Measurements from ENCODE around the gene ZNF678.

Gene ZNF678

GRCh38 chr1:227654431-227654830, 91.1 kb downstream of the ZNF678 start:
- H3K9ac ChIP-seq (ENCODE audit: low read length): no peak overlapping the region
- H3K9me2 ChIP-seq (ENCODE audit: low read depth, low read length): no peaks in the 10 kb centered on the region
- TF ChIP-seq CTCF (IDR thresholded peaks at IDR 0.05; ENCODE audit: low read length) (no peak), EZH2 (IDR thresholded peaks at IDR 0.05; ENCODE audit: borderline replicate concordance, low read length) (no peak)
- no peak overlapping the region for H3K27ac ChIP-seq (ENCODE audit: low read depth, low read length, poor library complexity, severe bottlenecking)
- no peaks in the 10 kb centered on the region for H4K20me1 ChIP-seq (ENCODE audit: insufficient read depth, low read length)
- H3K36me3 ChIP-seq (ENCODE audit: insufficient read depth, low read length): peaks cover 36% of the 10 kb centered on the region
- H3K27me3 ChIP-seq (ENCODE audit: insufficient read depth, low read length): no peaks in the 10 kb centered on the region
- H3K4me2 ChIP-seq (ENCODE audit: low read length): no peak overlapping the region
- no peaks in the 10 kb centered on the region for H3K79me2 ChIP-seq (ENCODE audit: insufficient read depth, low read length)
- no peak overlapping the region for H3K4me3 ChIP-seq (ENCODE audit: low read depth, low read length, poor library complexity, severe bottlenecking)
- no peaks in the 10 kb centered on the region for H3K4me1 ChIP-seq (ENCODE audit: insufficient read depth, low read length, severe bottlenecking)
- H3K9me3 ChIP-seq (ENCODE audit: low read length): peaks cover 73% of the 10 kb centered on the region
- H2AFZ ChIP-seq (ENCODE audit: low read length): no peak overlapping the region
- H3F3A ChIP-seq (ENCODE audit: insufficient read depth, low read length): peaks cover 6% of the 10 kb centered on the region; the same call in 1 of the 2 replicates

GRCh38 chr1:227654858-227655752, 91.7 kb downstream of the ZNF678 start:
- Histone ChIP-seq H3K9ac (ENCODE audit: low read length) (no peak overlapping the region), H3K4me2 (ENCODE audit: low read length) (no peak overlapping the region), H3K9me2 (ENCODE audit: low read depth, low read length) (no peaks in the 10 kb centered on the region), H3K79me2 (ENCODE audit: insufficient read depth, low read length) (no peaks in the 10 kb centered on the region), H3K27me3 (ENCODE audit: insufficient read depth, low read length) (no peaks in the 10 kb centered on the region), H3F3A (ENCODE audit: insufficient read depth, low read length) (peaks cover 6% of the 10 kb centered on the region; the same call in 1 of the 2 replicates), H3K27ac (ENCODE audit: low read depth, low read length, poor library complexity, severe bottlenecking) (no peak overlapping the region), H3K36me3 (ENCODE audit: insufficient read depth, low read length) (peaks cover 35% of the 10 kb centered on the region), H2AFZ (ENCODE audit: low read length) (no peak overlapping the region), H3K9me3 (ENCODE audit: low read length) (peaks cover 77% of the 10 kb centered on the region), H3K4me3 (ENCODE audit: low read depth, low read length, poor library complexity, severe bottlenecking) (no peak overlapping the region), H3K4me1 (ENCODE audit: insufficient read depth, low read length, severe bottlenecking) (no peaks in the 10 kb centered on the region), H4K20me1 (ENCODE audit: insufficient read depth, low read length) (no peaks in the 10 kb centered on the region)
- TF ChIP-seq EZH2 (IDR thresholded peaks at IDR 0.05; ENCODE audit: borderline replicate concordance, low read length): no peak
- TF ChIP-seq CTCF (IDR thresholded peaks at IDR 0.05; ENCODE audit: low read length): no peak

GRCh38 chr1:227661495-227661894, 98.1 kb downstream of the ZNF678 start:
- Histone ChIP-seq H3K4me3 (ENCODE audit: low read depth, low read length, poor library complexity, severe bottlenecking) (no peak overlapping the region), H3K9me2 (ENCODE audit: low read depth, low read length) (no peaks in the 10 kb centered on the region), H3K4me2 (ENCODE audit: low read length) (no peak overlapping the region), H4K20me1 (ENCODE audit: insufficient read depth, low read length) (no peaks in the 10 kb centered on the region), H3K79me2 (ENCODE audit: insufficient read depth, low read length) (no peaks in the 10 kb centered on the region), H2AFZ (ENCODE audit: low read length) (no peak overlapping the region), H3K36me3 (ENCODE audit: insufficient read depth, low read length) (no peaks in the 10 kb centered on the region), H3K4me1 (ENCODE audit: insufficient read depth, low read length, severe bottlenecking) (no peaks in the 10 kb centered on the region), H3K27me3 (ENCODE audit: insufficient read depth, low read length) (no peaks in the 10 kb centered on the region), H3K9ac (ENCODE audit: low read length) (no peak overlapping the region), H3K27ac (ENCODE audit: low read depth, low read length, poor library complexity, severe bottlenecking) (no peak overlapping the region), H3K9me3 (ENCODE audit: low read length) (peaks cover 69% of the 10 kb centered on the region), H3F3A (ENCODE audit: insufficient read depth, low read length) (no peaks in the 10 kb centered on the region)
- no peak for TF ChIP-seq CTCF (IDR thresholded peaks at IDR 0.05; ENCODE audit: low read length)
- TF ChIP-seq EZH2 (IDR thresholded peaks at IDR 0.05; ENCODE audit: borderline replicate concordance, low read length): no peak

Data from OCI-LY1 (cell line).